NB4 (cell line): ENCODE results near the gene NT5C3B.

Experiments used
- MYC ChIP-seq: IDR thresholded peaks from 2 replicates; pipeline ENCODE4 v1.6.1; 2011; ENCODE audit warnings: low read depth, low read length
- POLR2A ChIP-seq: IDR thresholded peaks from 2 replicates; pipeline ENCODE4 v1.6.1; 2011; ENCODE audit warnings: mild to moderate bottlenecking; ENCODE audit not compliant: insufficient read length; ENCODE audit errors: extremely low read depth
- TF ChIP-seq, protein P1 (sequence below): IDR thresholded peaks from one replicate; pipeline ENCODE4 v1.5.1; 2012; ENCODE audit warnings: low read depth, low read length

DNA sequence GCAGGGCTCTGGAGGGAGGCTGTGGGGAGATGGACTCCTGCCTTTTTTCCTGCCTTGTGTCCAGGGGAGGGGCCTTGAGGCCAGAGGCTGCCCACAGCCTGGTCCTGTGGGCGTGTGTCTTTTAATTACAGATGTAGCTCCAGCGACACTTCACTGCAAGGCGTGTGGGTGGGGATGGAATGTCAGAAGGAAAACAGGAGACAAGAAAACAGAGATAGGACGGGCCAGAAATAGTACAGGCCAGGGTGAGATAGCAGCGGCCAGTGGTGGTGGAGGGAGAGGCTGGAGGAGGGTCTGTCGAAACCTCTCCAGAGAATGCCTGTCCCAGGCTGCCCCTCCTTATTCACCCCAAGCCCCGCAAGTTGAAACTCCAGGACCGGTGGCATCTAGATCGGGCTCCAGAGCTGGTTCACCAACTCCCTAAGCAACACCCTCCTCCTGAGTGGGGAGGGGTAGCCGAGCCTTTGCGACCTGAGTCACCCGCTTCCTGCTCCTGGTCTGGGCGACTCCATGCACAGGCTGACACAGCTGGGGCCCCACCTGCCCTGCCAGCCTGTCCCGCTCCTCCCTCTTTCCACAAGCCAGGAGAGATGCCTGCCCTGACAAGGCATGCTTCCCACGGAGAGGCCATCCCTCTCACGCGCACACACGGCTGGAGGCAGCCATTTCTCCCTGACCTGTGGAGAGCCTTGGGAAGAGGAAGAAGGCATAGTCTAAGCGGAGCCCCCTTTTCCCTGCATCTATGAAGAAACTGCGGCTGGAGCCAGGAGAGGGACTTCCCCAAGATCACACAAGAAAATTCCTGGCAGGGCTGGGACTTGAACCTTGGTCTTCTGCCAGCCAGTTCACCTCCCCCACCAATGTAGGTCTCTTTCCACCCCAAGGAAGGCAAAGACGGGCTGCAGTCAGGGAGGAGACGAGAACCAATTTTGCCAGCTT is 42.9 kb downstream of the NT5C3B start:
- no peak for TF ChIP-seq MYC
- TF ChIP-seq, protein P1, sequence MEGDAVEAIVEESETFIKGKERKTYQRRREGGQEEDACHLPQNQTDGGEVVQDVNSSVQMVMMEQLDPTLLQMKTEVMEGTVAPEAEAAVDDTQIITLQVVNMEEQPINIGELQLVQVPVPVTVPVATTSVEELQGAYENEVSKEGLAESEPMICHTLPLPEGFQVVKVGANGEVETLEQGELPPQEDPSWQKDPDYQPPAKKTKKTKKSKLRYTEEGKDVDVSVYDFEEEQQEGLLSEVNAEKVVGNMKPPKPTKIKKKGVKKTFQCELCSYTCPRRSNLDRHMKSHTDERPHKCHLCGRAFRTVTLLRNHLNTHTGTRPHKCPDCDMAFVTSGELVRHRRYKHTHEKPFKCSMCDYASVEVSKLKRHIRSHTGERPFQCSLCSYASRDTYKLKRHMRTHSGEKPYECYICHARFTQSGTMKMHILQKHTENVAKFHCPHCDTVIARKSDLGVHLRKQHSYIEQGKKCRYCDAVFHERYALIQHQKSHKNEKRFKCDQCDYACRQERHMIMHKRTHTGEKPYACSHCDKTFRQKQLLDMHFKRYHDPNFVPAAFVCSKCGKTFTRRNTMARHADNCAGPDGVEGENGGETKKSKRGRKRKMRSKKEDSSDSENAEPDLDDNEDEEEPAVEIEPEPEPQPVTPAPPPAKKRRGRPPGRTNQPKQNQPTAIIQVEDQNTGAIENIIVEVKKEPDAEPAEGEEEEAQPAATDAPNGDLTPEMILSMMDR = no peak
- TF ChIP-seq POLR2A = no peak
